CD14-positive monocyte (primary cell): ENCODE measurements around the gene NT5E. TPM values are rescaled to one million over a fixed set of nuclear protein-coding genes. Genes with fewer than 3 reads are reported as not detected.

ENCODE experiments used
- DNase-seq, 3 donors: peaks; one replicate each; pipeline ENCODE4 v3.0.0-alpha.2; 2011 to 2022
- H2AFZ ChIP-seq: 2 replicates; pipeline ENCODE4 v1.6.0; 2012; ENCODE audit warnings: mild to moderate bottlenecking, low read depth, low read length, inconsistent platforms; ENCODE audit not compliant: insufficient read depth, poor library complexity, severe bottlenecking
- H3K27ac ChIP-seq, 2 donors: 1 replicate in 1 of 2; 2 replicates in 1 of 2; pipeline ENCODE4 v1.5.1; 2012 to 2013; ENCODE audit warnings: low read length in 2 of 2, control low read depth in 1 of 2, inconsistent platforms in 1 of 2, low read depth in 1 of 2, mild to moderate bottlenecking in 1 of 2
- H3K27me3 ChIP-seq, 2 donors: one replicate each; pipeline versions ENCODE4 v1.6.0 to v1.6.1; 2011 to 2013; ENCODE audit warnings: low read length in 2 of 2; ENCODE audit not compliant: control insufficient read depth in 2 of 2, insufficient read depth in 2 of 2
- H3K36me3 ChIP-seq, 2 donors: replicated peaks in 1 of 2; 1 replicate in 1 of 2; 2 replicates in 1 of 2; pipeline versions ENCODE4 v1.5.1 to v1.6.1; 2012 to 2013; ENCODE audit warnings: low read length in 2 of 2, control low read depth in 1 of 2, inconsistent platforms in 1 of 2, mild to moderate bottlenecking in 1 of 2; ENCODE audit not compliant: insufficient read depth in 2 of 2, control insufficient read depth in 1 of 2
- H3K4me1 ChIP-seq, 2 donors: 1 replicate in 1 of 2; 2 replicates in 1 of 2; pipeline versions ENCODE4 v1.5.1 to v1.6.1; 2012 to 2013; ENCODE audit warnings: low read length in 2 of 2, control low read depth in 1 of 2, inconsistent platforms in 1 of 2, mild to moderate bottlenecking in 1 of 2, moderate library complexity in 1 of 2; ENCODE audit not compliant: insufficient read depth in 2 of 2, control insufficient read depth in 1 of 2
- H3K4me2 ChIP-seq: replicated peaks from 2 replicates; pipeline ENCODE3; 2012; ENCODE audit warnings: low read length, moderate library complexity, mild to moderate bottlenecking; ENCODE audit not compliant: poor library complexity, severe bottlenecking; ENCODE audit errors: extremely low read depth
- H3K4me3 ChIP-seq, 3 experiments: fragments of 200-600 bp in 1 of 3; sonication (generic) in 1 of 3; replicated peaks in 1 of 3; 1 replicate in 2 of 3; 2 replicates in 1 of 3; pipeline ENCODE4 v1.5.1; 2011 to 2013; ENCODE audit warnings: low read length in 3 of 3, mild to moderate bottlenecking in 3 of 3, control low read depth in 2 of 3, low read depth in 2 of 3, inconsistent platforms in 1 of 3, moderate library complexity in 1 of 3
- H3K79me2 ChIP-seq: 2 replicates; pipeline ENCODE4 v1.6.0; 2012; ENCODE audit warnings: mild to moderate bottlenecking, control low read depth, inconsistent platforms, low read length, moderate library complexity; ENCODE audit not compliant: insufficient read depth
- H3K9ac ChIP-seq: 2 replicates; pipeline ENCODE4 v1.6.0; 2017; ENCODE audit warnings: low read length, mild to moderate bottlenecking; ENCODE audit not compliant: insufficient read depth, poor library complexity, severe bottlenecking
- H3K9me3 ChIP-seq, 2 donors: replicated peaks in 1 of 2; 1 replicate in 1 of 2; 2 replicates in 1 of 2; pipeline versions ENCODE4 v1.5.1 to v1.6.1; 2012 to 2013; ENCODE audit warnings: low read length in 2 of 2, control low read depth in 1 of 2; ENCODE audit not compliant: control insufficient read depth in 1 of 2, insufficient read depth in 1 of 2
- H4K20me1 ChIP-seq: 2 replicates; pipeline ENCODE4 v1.6.0; 2012; ENCODE audit warnings: mild to moderate bottlenecking, low read length, control low read depth, moderate library complexity; ENCODE audit not compliant: insufficient read depth
- H3K27ac Mint-ChIP-seq, 7 donors: one replicate each; pipeline ENCODE4 v1.8.0; 2020; ENCODE audit warnings: mild to moderate bottlenecking in 7 of 7, mixed read lengths in 7 of 7, moderate library complexity in 6 of 7, inconsistent platforms in 2 of 7
- H3K27me3 Mint-ChIP-seq, 3 donors: one replicate each; pipeline ENCODE4 v1.8.0; 2021 to 2022; ENCODE audit warnings: low read depth in 3 of 3, mild to moderate bottlenecking in 3 of 3, mixed read lengths in 3 of 3, moderate library complexity in 3 of 3, inconsistent platforms in 1 of 3
- H3K36me3 Mint-ChIP-seq, 2 donors: one replicate each; pipeline ENCODE4 v1.8.0; 2020; ENCODE audit warnings: mixed read lengths in 2 of 2, inconsistent platforms in 1 of 2, mild to moderate bottlenecking in 1 of 2
- H3K4me1 Mint-ChIP-seq: one replicate; pipeline ENCODE4 v1.8.0; 2020; ENCODE audit warnings: mild to moderate bottlenecking, mixed read lengths
- H3K4me3 Mint-ChIP-seq, 2 donors: one replicate each; pipeline ENCODE4 v1.8.0; 2020; ENCODE audit warnings: mild to moderate bottlenecking in 2 of 2, mixed read lengths in 2 of 2, moderate library complexity in 1 of 2
- H3K9me3 Mint-ChIP-seq, 7 donors: one replicate each; pipeline ENCODE4 v1.8.0; 2020 to 2022; ENCODE audit warnings: mixed read lengths in 7 of 7, mild to moderate bottlenecking in 6 of 7, moderate library complexity in 6 of 7, inconsistent platforms in 2 of 7
- WGBS: methylation state at CpG from one replicate; pipeline ENCODE4 v1.1.5; 2013; ENCODE audit warnings: missing lambda C conversion rate; ENCODE audit not compliant: insufficient coverage; 5-methylcytosine and 5-hydroxymethylcytosine counted together
- intact Hi-C, 2 donors: fragments of 100-400 bp; cut with micrococcal nuclease; formaldehyde crosslinking; loops; one replicate each; pipeline versions ENCODE4 v1.15.0 to v1.15.1; 2023
- polyA plus RNA-seq, 3 donors: library from polyadenylated mRNA; depleted of rRNA in 1 of 3; unstranded in 2 of 3; stranded (reverse) in 1 of 3; fragments of 300-500 nt in 2 of 3; fragments of >200 nt in 1 of 3; fragmentation: Illumina TruSeq in 2 of 3; gene quantifications; 1 replicate in 2 of 3; 2 replicates in 1 of 3; pipeline ENCODE4 v1.2.3, GENCODE V29; 2012 to 2021
- TF ChIP-seq, protein P1 (sequence below): fragments of 200-600 bp; IDR thresholded peaks from one replicate; pipeline ENCODE4 v1.8.0; 2022; ENCODE audit warnings: antibody characterized with exemption, mild to moderate bottlenecking

NT5E gene
- polyA plus RNA-seq, 3 donors, result 0.14 to 0.18 TPM; not detected in 1

- H3K27me3 ChIP-seq, result no peaks in the 10 kb centered on the region
- no peak overlapping the region for H3K9ac ChIP-seq
- 80% methylated on average over 6 of the region's 6 CpGs for WGBS
- Mint-ChIP-seq H3K36me3 (no peaks in the 10 kb centered on the region), H3K4me3 (no peak overlapping the region), H3K9me3 (no peaks in the 10 kb centered on the region), H3K27ac (peak overlapping the region in 1 of 7 donors; percentile 26), H3K4me1 (peaks cover 9% of the 10 kb centered on the region), H3K27me3 (peaks cover 3 to 11% (median 7%) of the 10 kb centered on the region in 3 donors)
- no peaks in the 10 kb centered on the region for H3K79me2 ChIP-seq
- no peaks in the 10 kb centered on the region for H3K9me3 ChIP-seq
- no peak overlapping the region for H3K4me3 ChIP-seq
- H3K4me1 ChIP-seq, result peaks cover 0 to 4% of the 10 kb centered on the region in 2 donors
- H3K36me3 ChIP-seq, result no peaks in the 10 kb centered on the region
- no peak for DNase-seq
- TF ChIP-seq, protein P1, sequence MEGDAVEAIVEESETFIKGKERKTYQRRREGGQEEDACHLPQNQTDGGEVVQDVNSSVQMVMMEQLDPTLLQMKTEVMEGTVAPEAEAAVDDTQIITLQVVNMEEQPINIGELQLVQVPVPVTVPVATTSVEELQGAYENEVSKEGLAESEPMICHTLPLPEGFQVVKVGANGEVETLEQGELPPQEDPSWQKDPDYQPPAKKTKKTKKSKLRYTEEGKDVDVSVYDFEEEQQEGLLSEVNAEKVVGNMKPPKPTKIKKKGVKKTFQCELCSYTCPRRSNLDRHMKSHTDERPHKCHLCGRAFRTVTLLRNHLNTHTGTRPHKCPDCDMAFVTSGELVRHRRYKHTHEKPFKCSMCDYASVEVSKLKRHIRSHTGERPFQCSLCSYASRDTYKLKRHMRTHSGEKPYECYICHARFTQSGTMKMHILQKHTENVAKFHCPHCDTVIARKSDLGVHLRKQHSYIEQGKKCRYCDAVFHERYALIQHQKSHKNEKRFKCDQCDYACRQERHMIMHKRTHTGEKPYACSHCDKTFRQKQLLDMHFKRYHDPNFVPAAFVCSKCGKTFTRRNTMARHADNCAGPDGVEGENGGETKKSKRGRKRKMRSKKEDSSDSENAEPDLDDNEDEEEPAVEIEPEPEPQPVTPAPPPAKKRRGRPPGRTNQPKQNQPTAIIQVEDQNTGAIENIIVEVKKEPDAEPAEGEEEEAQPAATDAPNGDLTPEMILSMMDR, result no peak
- no peaks in the 10 kb centered on the region for H4K20me1 ChIP-seq
- intact Hi-C loops, result no loop called here
- no peak overlapping the region for H3K27ac ChIP-seq
- no peak overlapping the region for H3K4me2 ChIP-seq
- H2AFZ ChIP-seq, result no peak overlapping the region
These were observed 40.8 kb downstream of the NT5E start for GRCh38 chr6:85490516-85491248.

DNA sequence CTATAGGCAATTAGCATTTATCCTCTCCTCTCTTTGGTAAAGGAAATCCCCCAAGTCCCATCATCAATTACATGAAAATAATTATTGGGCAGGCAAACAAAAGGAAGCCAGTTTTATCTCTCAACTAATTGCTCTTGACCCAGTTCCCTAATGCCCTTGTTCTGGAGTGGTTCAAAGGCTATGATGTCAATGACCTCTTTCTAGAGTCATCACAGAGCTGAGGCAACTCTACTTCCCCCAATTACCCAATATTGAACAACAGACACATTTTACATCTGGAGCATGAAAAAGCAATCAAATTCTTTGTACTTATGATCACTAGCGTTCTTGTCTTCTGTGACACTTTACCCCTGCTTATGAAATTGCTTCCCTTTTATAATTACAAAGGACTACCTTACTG is 43.5 kb downstream of the NT5E start:
- H3K4me1 Mint-ChIP-seq, result peaks cover 9% of the 10 kb centered on the region
- TF ChIP-seq, protein P1, result no peak
- no peak overlapping the region for H2AFZ ChIP-seq
- H3K27ac ChIP-seq, result no peak overlapping the region
- intact Hi-C loops, result no loop called here
- H3K27ac Mint-ChIP-seq, result peak overlapping the region in 3 of 7 donors; percentile 10 to 56 (median 19)
- peaks cover 0 to 4% of the 10 kb centered on the region in 2 donors for H3K4me1 ChIP-seq
- no peak overlapping the region for H3K4me3 Mint-ChIP-seq
- H3K9ac ChIP-seq, result no peak overlapping the region
- peaks cover 7 to 10% of the 10 kb centered on the region in 2 donors for H3K9me3 ChIP-seq
- peaks cover 14 to 23% (median 20%) of the 10 kb centered on the region in 7 donors for H3K9me3 Mint-ChIP-seq
- peaks cover 0 to 5% of the 10 kb centered on the region in 2 donors for H3K36me3 Mint-ChIP-seq
- H3K4me2 ChIP-seq, result no peak overlapping the region
- H3K4me3 ChIP-seq, result no peak overlapping the region
- peaks cover 4 to 12% (median 7%) of the 10 kb centered on the region in 3 donors for H3K27me3 Mint-ChIP-seq
- no peaks in the 10 kb centered on the region for H4K20me1 ChIP-seq
- H3K79me2 ChIP-seq, result no peaks in the 10 kb centered on the region
- H3K36me3 ChIP-seq, result no peaks in the 10 kb centered on the region
- DNase-seq, result peak; percentile 20 to 60 (median 32)
- WGBS, result no CpG with 5 or more reads among the region's 1 CpG
- no peaks in the 10 kb centered on the region for H3K27me3 ChIP-seq
